Measurements from ENCODE around the gene CLIP1. TPM values are rescaled to one million over a fixed set of nuclear protein-coding genes. Genes with fewer than 3 reads are reported as not detected.
A peak's percentile ranks its signal among the peaks of the same experiment; 100 is the strongest.
"Not testable (repeated sequence)": the region's sequence is repeated elsewhere in the genome, so short reads cannot be mapped to it uniquely, and the experiment has no call there.

Gene CLIP1
- total and polyA plus RNA-seq, 2 of the 4 experiments (the other 2 are of a cell fraction) = 38.0 to 54.8 TPM

GRCh38 chr12:122471324-122472226 lies 49.1 kb upstream of the CLIP1 start (continued):
- TF ChIP-seq CTCF (conservative IDR thresholded peaks at IDR 0.05; ENCODE audit: low read depth, low read length) = peak; percentile 87
- TF ChIP-seq POLR2A (IDR thresholded peaks at IDR 0.05; ENCODE audit: low read depth, low read length) = no peak
- TF ChIP-seq SMC3 (IDR thresholded peaks at IDR 0.05; ENCODE audit: low read depth, low read length) = peak; percentile 93
- TF ChIP-seq MAZ (IDR thresholded peaks at IDR 0.05; ENCODE audit: borderline replicate concordance, low read depth, low read length) = no peak

- H2BK20ac ChIP-seq (ENCODE audit: low read depth, low read length) = 0 out of 2 replicates have a peak overlapping the region, but pooled peaks have one; percentile 5
- CTCF ChIA-PET = interaction anchor here (0.6 to 3.9 kb wide), 4 partner anchors 13 to 163 kb away, joined by 3 to 37 read pairs (median 4); no protein-coding TSS in a partner anchor
- H2AK5ac ChIP-seq (ENCODE audit: low read depth, low read length) = peak overlapping the region; percentile 15
- H2AFZ ChIP-seq (replicated peaks; ENCODE audit: low read length, poor library complexity); H2AK9ac ChIP-seq (replicated peaks; ENCODE audit: low read depth, low read length, poor library complexity); H3K4me1 ChIP-seq (ENCODE audit: control insufficient read depth, insufficient read depth, low read length); H3K56ac ChIP-seq (ENCODE audit: extremely low read depth, insufficient read depth, low read length); H3K27me3 ChIP-seq (ENCODE audit: control insufficient read depth, insufficient read depth, low read length); ATAC-seq (ENCODE audit: low read depth); H3K9me3 ChIP-seq (ENCODE audit: control insufficient read depth, insufficient read depth, low read length); BruUV-seq (replicated peaks); H3K9ac ChIP-seq (ENCODE audit: low read depth, low read length); H3K9me1 ChIP-seq (ENCODE audit: insufficient read depth, low read length); H3K4ac ChIP-seq (ENCODE audit: low read depth, low read length); H3K4me3 ChIP-seq (ENCODE audit: insufficient read depth, low read depth, low read length); H3K14ac ChIP-seq (replicated peaks; ENCODE audit: low read depth, low read length); POLR2A ChIA-PET (ENCODE audit: unreplicated experiment); DNase-seq; H3K18ac ChIP-seq (ENCODE audit: low read depth, low read length); H3K23ac ChIP-seq (ENCODE audit: low read depth, low read length); H2BK5ac ChIP-seq (ENCODE audit: low read depth, low read length, poor library complexity, severe bottlenecking); H2BK120ac ChIP-seq (ENCODE audit: low read depth, low read length); H3K4me2 ChIP-seq (ENCODE audit: low read depth, low read length); dilution Hi-C loops (cut with HindIII; ENCODE audit: low sequenced_read_pairs, unreplicated experiment); H4K20me1 ChIP-seq (ENCODE audit: insufficient read depth, low read length); H4K91ac ChIP-seq (ENCODE audit: insufficient read depth, low read depth, low read length); in situ Hi-C loops (cut with MboI; ENCODE audit: low sequenced_read_pairs): not testable (repeated sequence)
- peak overlapping the region; percentile 19; the same call in 1 of the 2 replicates for H3K27ac ChIP-seq (ENCODE audit: insufficient read depth, low read length)
- 0 out of 4 replicates have a peak overlapping the region, but pooled peaks of 1 of the 2 experiments have one; percentile 10 for H4K8ac ChIP-seq (ENCODE audit: low read depth in 2 of 2, low read length in 2 of 2)
- peak overlapping the region; percentile 66; the same call in 1 of the 3 replicates for H2BK15ac ChIP-seq (ENCODE audit: low read depth, low read length)
- intact Hi-C loops (cut with micrococcal nuclease) = loop anchor here (5.0 kb wide), 1 partner anchor 133 kb away; no protein-coding TSS in a partner anchor
- peaks cover 5 to 16% of the 10 kb centered on the region in 2 experiments; a peak in 3 of 4 replicates for H3K79me1 ChIP-seq (ENCODE audit: low read depth in 1 of 2, low read length in 2 of 2)
- no CpG with 5 or more reads among the region's 7 CpGs for WGBS, 2 experiments (ENCODE audit: extremely low coverage in 2 of 2, insufficient read length in 1 of 2)
- H3K36me3 ChIP-seq (ENCODE audit: control insufficient read depth, insufficient read depth, low read length) = peaks cover 19% of the 10 kb centered on the region
- H4K5ac ChIP-seq (ENCODE audit: low read depth, low read length) = peak overlapping the region; percentile 66; the same call in 1 of the 2 replicates
These were observed 48.1 kb upstream of the CLIP1 start for GRCh38 chr12:122470576-122470975.

All from IMR-90 (cell line).